ENCODE measurements around the gene NACC2. TPM values are rescaled to one million over a fixed set of nuclear protein-coding genes. Genes with fewer than 3 reads are reported as not detected.

The NACC2 gene
- total RNA-seq, 1 donor from 2014 or later, result 9.6 TPM

- H3K4me1 Mint-ChIP-seq (ENCODE audit: unreplicated experiment), result no peaks in the 10 kb centered on the region
- no peak for TF ChIP-seq CTCF (IDR thresholded peaks at IDR 0.05; ENCODE audit: unreplicated experiment)
- H3K27ac Mint-ChIP-seq (ENCODE audit: unreplicated experiment), result no peak overlapping the region
- no peak for DNase-seq (ENCODE audit: low spot score)
- H3K27me3 Mint-ChIP-seq (ENCODE audit: unreplicated experiment), result peaks cover 10% of the 10 kb centered on the region
- H3K36me3 Mint-ChIP-seq (ENCODE audit: low read depth, unreplicated experiment), result no peaks in the 10 kb centered on the region
- no peaks in the 10 kb centered on the region for H3K9me3 Mint-ChIP-seq (ENCODE audit: unreplicated experiment)
- H3K4me3 Mint-ChIP-seq (ENCODE audit: unreplicated experiment), result no peak overlapping the region
Observed at GRCh38 chr9:136107953-136108647, 13.0 kb upstream of the NACC2 start.

GRCh38 chr9:136107155-136107952 is 12.3 kb upstream of the NACC2 start:
- no peaks in the 10 kb centered on the region for H3K9me3 Mint-ChIP-seq (ENCODE audit: unreplicated experiment)
- H3K27ac Mint-ChIP-seq (ENCODE audit: unreplicated experiment), result no peak overlapping the region
- H3K4me3 Mint-ChIP-seq (ENCODE audit: unreplicated experiment), result no peak overlapping the region
- no peaks in the 10 kb centered on the region for H3K36me3 Mint-ChIP-seq (ENCODE audit: low read depth, unreplicated experiment)
- DNase-seq (ENCODE audit: low spot score), result no peak
- peaks cover 10% of the 10 kb centered on the region for H3K27me3 Mint-ChIP-seq (ENCODE audit: unreplicated experiment)
- TF ChIP-seq CTCF (IDR thresholded peaks at IDR 0.05; ENCODE audit: unreplicated experiment), result no peak
- H3K4me1 Mint-ChIP-seq (ENCODE audit: unreplicated experiment), result no peaks in the 10 kb centered on the region

GRCh38 chr9:136105398-136106135 is 10.5 kb upstream of the NACC2 start:
- H3K4me1 Mint-ChIP-seq (ENCODE audit: unreplicated experiment), result no peaks in the 10 kb centered on the region
- no peaks in the 10 kb centered on the region for H3K36me3 Mint-ChIP-seq (ENCODE audit: low read depth, unreplicated experiment)
- H3K9me3 Mint-ChIP-seq (ENCODE audit: unreplicated experiment), result no peaks in the 10 kb centered on the region
- peaks cover 10% of the 10 kb centered on the region for H3K27me3 Mint-ChIP-seq (ENCODE audit: unreplicated experiment)
- no peak for TF ChIP-seq CTCF (IDR thresholded peaks at IDR 0.05; ENCODE audit: unreplicated experiment)
- H3K4me3 Mint-ChIP-seq (ENCODE audit: unreplicated experiment), result no peak overlapping the region
- no peak overlapping the region for H3K27ac Mint-ChIP-seq (ENCODE audit: unreplicated experiment)
- no peak for DNase-seq (ENCODE audit: low spot score)

GRCh38 chr9:136104916-136105315 is 9.8 kb upstream of the NACC2 start:
- Mint-ChIP-seq H3K4me1 (ENCODE audit: unreplicated experiment) (no peaks in the 10 kb centered on the region), H3K27me3 (ENCODE audit: unreplicated experiment) (peaks cover 11% of the 10 kb centered on the region), H3K4me3 (ENCODE audit: unreplicated experiment) (no peak overlapping the region), H3K36me3 (ENCODE audit: low read depth, unreplicated experiment) (no peaks in the 10 kb centered on the region), H3K9me3 (ENCODE audit: unreplicated experiment) (no peaks in the 10 kb centered on the region), H3K27ac (ENCODE audit: unreplicated experiment) (no peak overlapping the region)
- TF ChIP-seq CTCF (IDR thresholded peaks at IDR 0.05; ENCODE audit: unreplicated experiment), result no peak
- DNase-seq (ENCODE audit: low spot score), result no peak

Measured in endothelial cell (in vitro differentiated cells).